Mesothelial cell of epicardium (in vitro differentiated cells): ENCODE results near the gene AP3B1. TPM values are rescaled to one million over a fixed set of nuclear protein-coding genes. Genes with fewer than 3 reads are reported as not detected.

Source experiments
- DNase-seq, 2 experiments: peaks; one replicate each; pipeline ENCODE4 v3.0.0; 2021; ENCODE audit warnings: low spot score in 2 of 2; ENCODE audit not compliant: unreplicated experiment in 2 of 2
- H3K27ac Mint-ChIP-seq: 2 replicates; pipeline ENCODE4 v1.8.0; 2021; ENCODE audit warnings: mixed read lengths
- H3K27me3 Mint-ChIP-seq: 2 replicates; pipeline ENCODE4 v1.8.0; 2021; ENCODE audit warnings: low read depth, mixed read lengths
- H3K36me3 Mint-ChIP-seq: 2 replicates; pipeline ENCODE4 v1.8.0; 2021; ENCODE audit warnings: mixed read lengths
- H3K4me1 Mint-ChIP-seq: 2 replicates; pipeline ENCODE4 v1.8.0; 2021; ENCODE audit warnings: mixed read lengths
- H3K4me3 Mint-ChIP-seq: 2 replicates; pipeline ENCODE4 v1.8.0; 2021; ENCODE audit warnings: mild to moderate bottlenecking, moderate library complexity, mixed read lengths
- H3K9me3 Mint-ChIP-seq: 2 replicates; pipeline ENCODE4 v1.8.0; 2021; ENCODE audit warnings: mixed read lengths
- CTCF ChIP-seq: fragments of 200-600 bp; sonication (generic); IDR thresholded peaks from one replicate; pipeline ENCODE4 v1.5.0; 2021; ENCODE audit warnings: antibody characterized with exemption; ENCODE audit not compliant: unreplicated experiment
- total RNA-seq: library from RNA; stranded (reverse); gene quantifications from 3 replicates; pipeline ENCODE4 v1.2.1, GENCODE V29; 2021

The AP3B1 gene
- total RNA-seq, 1 donor from 2014 or later, result 50.6 TPM

DNA sequence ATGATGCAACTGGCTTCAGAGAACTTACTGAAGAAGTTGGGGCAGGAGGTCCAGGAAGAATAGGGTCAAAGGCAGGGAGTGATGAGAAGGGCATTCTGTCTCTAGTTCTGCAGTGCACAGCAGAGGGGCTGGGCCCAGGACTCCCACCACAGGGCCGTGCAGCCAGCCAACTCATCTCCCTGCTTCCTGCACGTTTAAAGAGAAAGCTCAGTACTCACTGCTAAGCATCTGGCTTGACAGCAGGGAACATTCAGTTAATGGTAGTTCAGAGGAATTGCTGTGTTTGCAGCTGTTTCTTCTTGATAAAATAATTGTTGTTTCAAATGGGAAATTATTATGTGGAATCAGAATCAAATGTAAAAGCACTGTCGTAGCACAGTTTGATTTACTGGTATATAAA is 40.3 kb upstream of the AP3B1 start:
- H3K4me1 Mint-ChIP-seq, result peaks cover 6% of the 10 kb centered on the region
- H3K27me3 Mint-ChIP-seq, result no peaks in the 10 kb centered on the region
- no peak overlapping the region for H3K4me3 Mint-ChIP-seq
- no peak overlapping the region for H3K27ac Mint-ChIP-seq
- no peak for DNase-seq
- peaks cover 19% of the 10 kb centered on the region for H3K9me3 Mint-ChIP-seq
- H3K36me3 Mint-ChIP-seq, result peaks cover 12% of the 10 kb centered on the region
- no peak for TF ChIP-seq CTCF

DNA sequence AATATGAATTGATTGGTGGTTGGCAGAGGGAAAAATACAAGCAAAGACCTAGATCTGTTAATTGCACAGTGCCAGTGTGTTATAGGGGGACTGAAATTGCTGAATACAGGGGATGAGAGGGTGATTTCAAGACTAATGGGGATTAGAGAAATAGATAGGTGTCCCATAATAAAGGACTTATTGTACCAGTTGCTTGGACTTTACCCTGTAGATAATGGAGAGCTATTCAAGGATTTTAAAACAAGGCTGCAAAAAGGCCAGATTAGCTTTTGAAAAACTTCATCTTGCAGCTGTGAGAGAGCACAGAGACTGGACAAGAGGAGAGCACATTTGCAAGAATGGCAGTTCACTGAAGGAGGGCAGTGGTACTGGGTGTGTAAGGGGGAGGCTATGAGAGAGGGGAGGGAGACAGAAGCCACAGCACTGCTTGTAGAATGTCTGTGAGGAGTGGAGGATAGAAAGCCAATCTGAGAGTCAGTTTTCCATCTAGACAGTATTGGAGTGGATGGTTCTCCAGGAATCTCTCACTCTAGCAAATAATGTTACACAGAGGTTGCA is 37.1 kb upstream of the AP3B1 start:
- peaks cover 6% of the 10 kb centered on the region for H3K4me1 Mint-ChIP-seq

DNA sequence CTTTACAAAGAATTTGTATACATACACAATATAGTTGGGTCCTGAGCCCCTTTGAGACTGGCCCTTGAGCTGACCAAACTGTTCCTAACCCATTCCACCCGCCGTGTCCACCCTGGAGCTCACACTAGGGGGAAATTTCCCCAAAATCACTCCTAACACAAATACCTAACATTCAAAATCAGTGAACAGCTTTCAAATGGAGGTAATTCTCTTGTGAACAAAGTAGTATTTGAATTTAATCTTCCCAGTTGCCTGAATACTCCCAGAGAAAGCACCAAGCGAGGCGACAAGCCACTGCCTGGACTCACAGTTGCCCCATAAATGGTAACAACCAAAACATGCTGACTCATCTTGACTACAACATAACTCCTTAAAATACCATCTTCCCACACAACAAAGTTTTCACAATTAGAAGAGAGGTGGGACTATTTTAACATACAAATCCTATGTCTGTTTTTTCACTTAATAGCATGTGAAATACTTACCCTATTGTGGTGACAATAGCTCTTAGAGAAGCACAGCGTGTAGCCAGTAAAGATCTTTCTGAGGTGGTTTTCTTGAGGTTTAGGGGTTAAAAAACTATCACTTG is 34.2 kb upstream of the AP3B1 start:
- no peak for DNase-seq
- H3K27ac Mint-ChIP-seq, result no peak overlapping the region
- H3K9me3 Mint-ChIP-seq, result no peaks in the 10 kb centered on the region
- no peak overlapping the region for H3K4me3 Mint-ChIP-seq
- no peak for TF ChIP-seq CTCF
- no peaks in the 10 kb centered on the region for H3K36me3 Mint-ChIP-seq
- no peaks in the 10 kb centered on the region for H3K27me3 Mint-ChIP-seq
- no peaks in the 10 kb centered on the region for H3K4me1 Mint-ChIP-seq

More for the DNA sequence above, 37.1 kb upstream of the AP3B1 start:
- TF ChIP-seq CTCF, result no peak
- no peak for DNase-seq
- no peak overlapping the region for H3K4me3 Mint-ChIP-seq
- H3K9me3 Mint-ChIP-seq, result peaks cover 6% of the 10 kb centered on the region
- no peaks in the 10 kb centered on the region for H3K27me3 Mint-ChIP-seq
- H3K27ac Mint-ChIP-seq, result no peak overlapping the region
- H3K36me3 Mint-ChIP-seq, result peaks cover 1% of the 10 kb centered on the region

DNA sequence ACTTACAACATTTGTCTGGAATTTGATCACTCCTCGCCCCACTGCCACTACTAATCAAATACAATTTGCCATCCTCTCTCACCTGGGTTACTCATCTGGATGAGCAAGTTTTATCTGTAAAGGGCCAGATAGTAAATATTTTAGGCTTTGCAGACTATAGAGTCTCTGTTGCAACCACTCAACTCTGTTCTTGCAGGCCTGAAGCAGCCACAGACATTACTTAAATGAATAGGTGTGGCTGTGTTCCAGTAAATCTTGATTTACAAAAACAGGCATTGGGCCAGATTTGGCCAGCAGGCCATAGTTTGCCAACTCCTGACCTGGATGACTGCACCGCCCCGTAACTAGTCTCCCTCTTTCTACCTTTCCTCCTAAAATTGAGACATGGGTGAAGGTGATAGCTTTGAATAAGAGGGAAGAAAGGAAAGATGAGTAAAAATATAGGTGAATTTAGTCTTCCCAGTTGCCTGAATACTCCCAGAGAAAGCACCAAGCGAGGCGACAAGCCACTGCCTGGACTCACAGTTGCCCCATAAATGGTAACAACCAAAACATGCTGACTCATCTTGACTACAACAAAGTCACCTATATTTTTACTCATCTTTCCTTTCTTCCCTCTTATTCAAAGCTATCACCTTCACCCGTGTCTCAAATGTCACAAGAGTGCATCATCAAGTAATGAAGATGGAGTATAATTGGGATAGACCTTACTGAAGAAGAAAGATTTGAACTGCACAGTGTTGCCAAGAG is 33.4 kb upstream of the AP3B1 start:
- no peaks in the 10 kb centered on the region for H3K9me3 Mint-ChIP-seq
- no peak for TF ChIP-seq CTCF
- H3K27ac Mint-ChIP-seq, result no peak overlapping the region
- no peaks in the 10 kb centered on the region for H3K4me1 Mint-ChIP-seq
- no peak for DNase-seq
- no peaks in the 10 kb centered on the region for H3K36me3 Mint-ChIP-seq
- H3K4me3 Mint-ChIP-seq, result no peak overlapping the region
- H3K27me3 Mint-ChIP-seq, result no peaks in the 10 kb centered on the region

DNA sequence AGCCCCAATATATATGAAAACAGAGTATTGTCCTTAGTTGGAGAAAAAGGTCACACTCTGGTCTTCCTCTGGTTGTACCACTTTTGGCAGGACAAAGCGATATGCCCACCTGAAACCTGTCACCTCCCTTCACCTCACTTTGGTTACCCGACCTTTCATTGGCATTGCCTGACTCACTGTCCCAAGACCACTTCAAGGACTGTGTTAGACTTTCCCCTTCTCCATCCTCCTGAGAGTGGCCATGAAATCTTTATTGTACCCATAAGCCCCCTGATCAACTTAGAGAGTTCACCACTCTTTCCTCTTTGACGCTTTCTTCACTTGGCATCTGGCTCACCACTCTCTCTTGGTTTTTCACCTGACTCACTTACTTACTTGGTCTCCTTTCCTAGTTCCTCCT is 32.4 kb upstream of the AP3B1 start:
- Mint-ChIP-seq H3K4me3 (no peak overlapping the region), H3K9me3 (no peaks in the 10 kb centered on the region), H3K27me3 (no peaks in the 10 kb centered on the region), H3K36me3 (no peaks in the 10 kb centered on the region), H3K27ac (no peak overlapping the region), H3K4me1 (no peaks in the 10 kb centered on the region)
- DNase-seq, result no peak
- TF ChIP-seq CTCF, result no peak
